SK-N-MC (cell line): ENCODE data around the gene HNRNPA1L2.

ENCODE experiments used
- EZH2 ChIP-seq: fragments of 200-600 bp; sonication (generic); IDR thresholded peaks from one replicate; pipeline ENCODE4 v1.6.1; 2017; ENCODE audit warnings: antibody characterized with exemption
- POLR2AphosphoS5 ChIP-seq: IDR thresholded peaks from 2 replicates; pipeline ENCODE4 v1.6.1; 2012; ENCODE audit warnings: mild to moderate bottlenecking, low read depth, low read length, borderline replicate concordance

- TF ChIP-seq POLR2AphosphoS5 (no peak), EZH2 (no peak)
These were observed 23.1 kb downstream of the HNRNPA1L2 start for GRCh38 chr13:52665325-52665724.
